GM10266 (cell line): ENCODE data around the gene FRMPD2.
A peak's percentile ranks its signal among the peaks of the same experiment; 100 is the strongest.
"Not testable (repeated sequence)": the region's sequence is repeated elsewhere in the genome, so short reads cannot be mapped to it uniquely, and the experiment has no call there.

ENCODE experiments used
- DNase-seq: peaks from one replicate; pipeline ENCODE4 v3.0.0; 2012; ENCODE audit errors: extremely low spot score
- CTCF ChIP-seq: IDR thresholded peaks from 2 replicates; pipeline ENCODE4 v1.5.1; 2012; ENCODE audit warnings: mild to moderate bottlenecking, low read depth; ENCODE audit not compliant: control insufficient read depth, insufficient read depth; ENCODE audit errors: missing control alignments

The FRMPD2 gene

GRCh38 chr10:48287417-48288391 is 13.2 kb upstream of the FRMPD2 start:
- DNase-seq: no peak
- no peak for TF ChIP-seq CTCF

- no peak for DNase-seq
- TF ChIP-seq CTCF: no peak
These were observed 11.9 kb upstream of the FRMPD2 start for GRCh38 chr10:48286356-48286755.

DNA sequence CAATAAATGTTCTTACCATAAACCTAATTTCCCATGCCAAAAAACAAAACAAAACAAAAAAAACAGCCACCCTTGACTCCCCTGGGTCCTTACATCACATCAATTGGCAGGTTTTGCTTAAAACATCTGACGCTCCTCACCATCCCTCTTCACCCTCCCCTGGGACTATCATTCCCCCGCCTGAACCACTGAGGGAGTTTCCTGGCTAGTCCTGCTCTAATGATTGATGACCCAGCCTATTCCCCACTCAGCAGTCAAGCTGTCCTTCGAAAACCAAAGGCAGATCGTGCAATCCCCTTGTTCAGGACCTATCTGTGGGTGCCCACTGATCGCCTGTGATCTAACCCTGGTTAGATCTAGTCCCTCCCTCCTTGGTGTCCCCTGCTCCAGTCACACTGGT is 11.2 kb upstream of the FRMPD2 start:
- no peak for TF ChIP-seq CTCF
- DNase-seq: peak; percentile 44

DNA sequence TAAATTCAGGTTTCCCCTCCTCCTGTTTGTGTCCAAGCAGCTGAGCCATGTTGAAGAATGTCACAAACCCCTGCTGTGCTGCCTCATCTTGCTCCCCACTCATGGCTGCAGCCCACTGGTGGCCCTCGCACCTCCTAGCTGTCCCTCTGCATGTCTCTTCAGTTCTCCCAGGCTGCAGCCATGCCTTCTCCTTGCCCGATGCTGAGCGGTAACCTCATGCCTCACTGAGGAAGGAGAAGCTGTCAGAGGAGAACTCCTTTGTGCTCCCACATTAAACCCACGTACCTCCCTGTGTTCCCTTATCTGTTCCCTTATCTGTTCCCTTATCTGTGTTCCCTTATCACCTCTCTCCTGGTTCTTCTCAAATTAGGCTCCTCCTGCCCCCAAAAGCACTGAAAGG is 10.3 kb upstream of the FRMPD2 start:
- no peak for DNase-seq
- no peak for TF ChIP-seq CTCF

DNA sequence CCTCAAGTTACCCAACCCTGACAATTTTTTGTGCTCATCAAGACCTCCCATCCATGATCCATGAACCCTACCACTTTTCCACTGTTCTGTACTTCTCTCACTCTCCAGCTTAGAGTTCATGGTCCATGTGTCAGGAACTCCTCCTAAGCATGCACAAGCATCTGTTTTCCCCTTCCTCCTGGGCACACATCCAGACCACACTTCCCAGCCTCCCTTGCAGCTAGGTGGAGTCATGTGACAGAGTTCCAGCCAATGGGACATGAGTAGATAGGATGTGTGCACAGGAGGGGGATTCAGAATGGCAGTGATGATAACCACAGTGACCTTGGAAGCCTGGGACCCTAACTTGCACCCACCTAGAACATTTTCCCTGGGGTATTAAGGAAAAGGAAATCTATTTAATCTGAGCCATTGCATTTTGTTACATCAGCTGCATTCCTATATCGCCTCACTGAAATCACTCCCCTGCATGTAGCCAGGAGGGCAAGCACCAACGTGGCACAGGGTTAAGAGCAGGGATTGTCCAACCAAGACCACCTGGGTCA is 9.6 kb upstream of the FRMPD2 start:
- no peak for DNase-seq

DNA sequence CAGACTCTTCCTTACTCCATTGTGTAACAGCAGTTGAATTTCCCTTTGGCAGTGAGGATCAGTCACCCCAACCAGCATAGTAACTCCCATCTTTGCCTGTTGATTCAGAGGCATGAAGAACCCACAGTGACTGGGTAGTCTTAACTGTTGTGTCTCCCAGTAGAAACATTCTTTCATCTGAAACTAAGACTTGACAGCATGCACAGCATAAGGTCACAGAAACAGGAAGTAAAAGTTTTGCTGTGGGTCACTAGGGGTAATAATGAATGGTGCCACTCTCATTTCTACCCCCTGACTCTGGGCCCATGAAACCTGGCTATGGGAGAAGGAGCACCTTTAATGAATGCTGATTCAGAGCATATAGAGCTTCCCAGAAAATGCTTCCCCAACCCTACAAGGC is 8.3 kb upstream of the FRMPD2 start:
- no peak for DNase-seq
- TF ChIP-seq CTCF: no peak

More for the DNA sequence above, 9.6 kb upstream of the FRMPD2 start:
- TF ChIP-seq CTCF: no peak

DNA sequence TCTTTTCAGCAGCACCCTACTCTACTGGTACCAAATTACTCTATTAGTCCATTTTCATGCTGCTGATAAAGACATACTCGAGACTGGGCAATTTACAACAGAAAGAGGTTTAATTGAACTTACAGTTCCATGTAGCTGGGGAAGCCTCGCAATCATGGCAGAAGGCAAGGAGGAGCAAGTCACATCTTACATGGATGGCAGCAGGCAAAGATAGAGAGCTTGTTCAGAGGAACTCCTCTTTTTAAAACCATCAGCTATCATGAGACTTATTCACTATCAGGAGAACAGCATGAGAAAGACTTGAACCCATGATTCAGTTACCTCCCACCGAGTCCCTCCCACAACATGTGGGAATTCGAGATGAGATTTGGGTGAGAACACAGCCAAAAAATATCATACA is 7.2 kb upstream of the FRMPD2 start:
- not testable (repeated sequence) for DNase-seq
